Naive B cell (primary cell): ENCODE results near the gene SPDYE5. TPM values are rescaled to one million over a fixed set of nuclear protein-coding genes. Genes with fewer than 3 reads are reported as not detected.
A peak's percentile ranks its signal among the peaks of the same experiment; 100 is the strongest.
"Not testable (repeated sequence)": the region's sequence is repeated elsewhere in the genome, so short reads cannot be mapped to it uniquely, and the experiment has no call there.

Source experiments
- ATAC-seq, 2 donors: fragments of 150-1000 bp; cut with Tn5 transposase; 2 replicates each; pipeline ENCODE4 v1.10.0; 2021; ENCODE audit warnings: low read depth in 2 of 2, mild to moderate bottlenecking in 2 of 2, moderate library complexity in 2 of 2
- DNase-seq: peaks from one replicate; pipeline ENCODE4 v3.0.0; 2022
- H3K27ac Mint-ChIP-seq, 6 donors: one replicate each; pipeline ENCODE4 v1.8.0; 2020 to 2022; ENCODE audit warnings: mild to moderate bottlenecking in 6 of 6, mixed read lengths in 6 of 6, moderate library complexity in 5 of 6, inconsistent platforms in 2 of 6
- H3K27me3 Mint-ChIP-seq, 3 donors: one replicate each; pipeline ENCODE4 v1.8.0; 2021 to 2022; ENCODE audit warnings: mixed read lengths in 3 of 3, mild to moderate bottlenecking in 1 of 3
- H3K36me3 Mint-ChIP-seq, 2 donors: one replicate each; pipeline ENCODE4 v1.8.0; 2020 to 2022; ENCODE audit warnings: mixed read lengths in 2 of 2, inconsistent platforms in 1 of 2, mild to moderate bottlenecking in 1 of 2
- H3K4me1 Mint-ChIP-seq, 3 donors: one replicate each; pipeline ENCODE4 v1.8.0; 2020 to 2022; ENCODE audit warnings: mixed read lengths in 3 of 3, inconsistent platforms in 1 of 3, mild to moderate bottlenecking in 1 of 3, moderate library complexity in 1 of 3
- H3K4me3 Mint-ChIP-seq, 8 donors: one replicate each; pipeline ENCODE4 v1.8.0; 2020 to 2022; ENCODE audit warnings: mild to moderate bottlenecking in 8 of 8, mixed read lengths in 8 of 8, moderate library complexity in 8 of 8, inconsistent platforms in 2 of 8
- H3K9me3 Mint-ChIP-seq, 7 donors: one replicate each; pipeline ENCODE4 v1.8.0; 2020 to 2022; ENCODE audit warnings: mixed read lengths in 7 of 7, mild to moderate bottlenecking in 5 of 7, inconsistent platforms in 2 of 7, moderate library complexity in 1 of 7
- polyA plus RNA-seq, 6 donors: library from polyadenylated mRNA; unstranded; fragments of 300-500 nt; fragmentation: Illumina TruSeq; gene quantifications; one replicate each; pipeline ENCODE4 v1.2.3, GENCODE V29; 2021; ENCODE audit warnings: low read depth in 6 of 6

The SPDYE5 gene
- polyA plus RNA-seq, 6 donors from 2014 or later, result 0.14 to 0.84 (median 0.34) TPM; not detected in 2

- peaks cover 4 to 13% (median 11%) of the 10 kb centered on the region in 7 donors for H3K9me3 Mint-ChIP-seq
These were observed 26.7 kb downstream of the SPDYE5 start for GRCh38 chr7:75518842-75519241.

GRCh38 chr7:75521727-75522126, 29.6 kb downstream of the SPDYE5 start:
- DNase-seq, H3K27ac Mint-ChIP-seq, ATAC-seq, H3K4me3 Mint-ChIP-seq, H3K27me3 Mint-ChIP-seq: not testable (repeated sequence)
- peaks cover 4 to 13% (median 11%) of the 10 kb centered on the region in 7 donors for H3K9me3 Mint-ChIP-seq
- peaks cover 23 to 30% of the 10 kb centered on the region in 2 donors for H3K36me3 Mint-ChIP-seq
- peaks cover 10 to 23% (median 17%) of the 10 kb centered on the region in 3 donors for H3K4me1 Mint-ChIP-seq

More at GRCh38 chr7:75518842-75519241, 26.7 kb downstream of the SPDYE5 start:
- peaks cover 6 to 13% (median 7%) of the 10 kb centered on the region in 3 donors for H3K4me1 Mint-ChIP-seq
- not testable (repeated sequence) for H3K4me3 Mint-ChIP-seq, H3K27ac Mint-ChIP-seq, DNase-seq, ATAC-seq, H3K27me3 Mint-ChIP-seq
- H3K36me3 Mint-ChIP-seq, result peaks cover 23 to 30% of the 10 kb centered on the region in 2 donors

GRCh38 chr7:75527224-75527722, 35.2 kb downstream of the SPDYE5 start:
- ATAC-seq, H3K27me3 Mint-ChIP-seq, DNase-seq, H3K36me3 Mint-ChIP-seq, H3K9me3 Mint-ChIP-seq: not testable (repeated sequence)
- H3K4me1 Mint-ChIP-seq, result peaks cover 15 to 33% (median 30%) of the 10 kb centered on the region in 3 donors
- H3K27ac Mint-ChIP-seq, result peak overlapping the region; percentile 69 to 94 (median 84)
- peak overlapping the region; percentile 74 to 98 (median 94) for H3K4me3 Mint-ChIP-seq

- H3K4me1 Mint-ChIP-seq, result peaks cover 12 to 19% (median 19%) of the 10 kb centered on the region in 3 donors
- ATAC-seq, result no peak
- DNase-seq, result no peak
- H3K27me3 Mint-ChIP-seq, result no peaks in the 10 kb centered on the region
- no peaks in the 10 kb centered on the region for H3K9me3 Mint-ChIP-seq
- H3K36me3 Mint-ChIP-seq, result no peaks in the 10 kb centered on the region
- peak overlapping the region in 2 of 6 donors; percentile 24 to 29 for H3K27ac Mint-ChIP-seq
- H3K4me3 Mint-ChIP-seq, result peak overlapping the region in 3 of 8 donors; percentile 13 to 61 (median 24)
These were observed 39.3 kb downstream of the SPDYE5 start for GRCh38 chr7:75531359-75531821.

DNA sequence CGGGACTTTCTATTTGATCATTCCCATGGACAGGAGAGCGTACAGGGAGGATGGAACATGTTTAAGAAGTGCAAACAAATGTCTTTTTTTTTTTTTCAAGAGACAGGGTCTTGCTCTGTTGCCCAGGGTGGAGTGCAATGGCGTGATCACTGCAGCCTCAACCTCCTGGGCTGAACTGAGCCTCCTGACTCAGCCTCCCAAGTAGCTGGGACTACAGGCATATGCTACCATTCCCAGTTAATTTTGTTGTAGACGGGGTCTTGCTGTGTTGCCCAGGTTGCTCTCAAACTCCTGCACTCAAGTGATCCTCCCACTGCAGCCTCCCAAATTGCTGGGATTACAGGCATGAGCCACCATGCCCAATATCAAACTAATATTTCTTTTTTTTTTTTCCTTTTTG, 40.5 kb downstream of the SPDYE5 start:
- no peaks in the 10 kb centered on the region for H3K27me3 Mint-ChIP-seq
- H3K9me3 Mint-ChIP-seq, result no peaks in the 10 kb centered on the region
- H3K36me3 Mint-ChIP-seq, result no peaks in the 10 kb centered on the region
- DNase-seq (no peak), ATAC-seq (no peak)
- peaks cover 3 to 9% (median 8%) of the 10 kb centered on the region in 3 donors for H3K4me1 Mint-ChIP-seq
- H3K27ac Mint-ChIP-seq, result no peak overlapping the region
- H3K4me3 Mint-ChIP-seq, result no peak overlapping the region

DNA sequence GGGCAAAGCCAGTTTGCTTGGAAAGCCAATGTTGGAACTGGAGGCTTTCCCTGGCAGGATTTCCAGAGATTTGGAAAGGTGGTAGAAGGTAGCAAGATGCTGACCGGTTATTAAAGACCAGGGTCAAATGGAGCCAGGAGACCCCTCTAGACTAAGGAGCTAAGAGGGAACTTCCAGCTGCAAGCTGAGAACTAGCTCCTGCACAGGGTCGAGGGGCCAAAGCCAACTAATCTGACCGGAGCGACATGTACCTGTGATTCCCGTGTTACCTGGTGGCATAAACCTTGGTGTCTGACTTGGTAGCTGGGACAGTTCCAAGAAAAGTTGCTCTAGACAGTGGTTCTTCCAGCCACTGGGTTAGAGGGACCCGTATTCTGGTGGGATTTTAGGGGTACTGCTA, 41.8 kb downstream of the SPDYE5 start:
- H3K27me3 Mint-ChIP-seq, result no peaks in the 10 kb centered on the region

GRCh38 chr7:75534727-75535307, 42.7 kb downstream of the SPDYE5 start:
- Mint-ChIP-seq H3K9me3 (no peaks in the 10 kb centered on the region), H3K4me3 (no peak overlapping the region), H3K4me1 (no peaks in the 10 kb centered on the region), H3K27me3 (no peaks in the 10 kb centered on the region), H3K27ac (peak overlapping the region in 1 of 6 donors; percentile 61), H3K36me3 (no peaks in the 10 kb centered on the region)
- DNase-seq (no peak), ATAC-seq (peak; percentile 49 to 58)

More for the DNA sequence above, 41.8 kb downstream of the SPDYE5 start:
- H3K4me1 Mint-ChIP-seq, result no peaks in the 10 kb centered on the region
- H3K4me3 Mint-ChIP-seq, result no peak overlapping the region
- no peaks in the 10 kb centered on the region for H3K36me3 Mint-ChIP-seq
- DNase-seq (no peak), ATAC-seq (no peak)
- H3K9me3 Mint-ChIP-seq, result no peaks in the 10 kb centered on the region
- peak overlapping the region in 1 of 6 donors; percentile 62 for H3K27ac Mint-ChIP-seq

DNA sequence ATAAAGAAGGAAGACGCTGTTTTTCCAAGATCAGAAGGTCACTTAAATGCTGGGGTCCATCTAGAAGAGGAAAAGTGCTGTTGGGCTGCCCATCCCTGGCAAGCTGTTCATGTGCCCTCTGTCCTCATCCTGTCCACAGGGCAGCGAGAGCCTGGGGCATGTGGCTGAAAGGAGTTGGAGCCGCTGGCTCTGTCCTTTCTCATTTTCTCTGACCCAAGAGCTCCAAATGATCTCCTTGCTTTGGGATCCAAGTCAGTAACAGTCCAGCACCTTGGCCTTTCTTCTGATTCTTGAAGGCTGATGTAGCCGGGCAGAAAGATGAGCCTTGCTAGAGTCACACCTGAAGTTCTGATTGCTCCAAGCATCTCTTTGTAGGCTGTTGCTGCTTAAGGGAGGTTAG, 44.4 kb downstream of the SPDYE5 start:
- DNase-seq (no peak), ATAC-seq (no peak)
- Mint-ChIP-seq H3K9me3 (no peaks in the 10 kb centered on the region), H3K36me3 (peaks cover 0 to under 1% of the 10 kb centered on the region in 2 donors), H3K4me1 (no peaks in the 10 kb centered on the region), H3K4me3 (no peak overlapping the region), H3K27ac (no peak overlapping the region), H3K27me3 (no peaks in the 10 kb centered on the region)

DNA sequence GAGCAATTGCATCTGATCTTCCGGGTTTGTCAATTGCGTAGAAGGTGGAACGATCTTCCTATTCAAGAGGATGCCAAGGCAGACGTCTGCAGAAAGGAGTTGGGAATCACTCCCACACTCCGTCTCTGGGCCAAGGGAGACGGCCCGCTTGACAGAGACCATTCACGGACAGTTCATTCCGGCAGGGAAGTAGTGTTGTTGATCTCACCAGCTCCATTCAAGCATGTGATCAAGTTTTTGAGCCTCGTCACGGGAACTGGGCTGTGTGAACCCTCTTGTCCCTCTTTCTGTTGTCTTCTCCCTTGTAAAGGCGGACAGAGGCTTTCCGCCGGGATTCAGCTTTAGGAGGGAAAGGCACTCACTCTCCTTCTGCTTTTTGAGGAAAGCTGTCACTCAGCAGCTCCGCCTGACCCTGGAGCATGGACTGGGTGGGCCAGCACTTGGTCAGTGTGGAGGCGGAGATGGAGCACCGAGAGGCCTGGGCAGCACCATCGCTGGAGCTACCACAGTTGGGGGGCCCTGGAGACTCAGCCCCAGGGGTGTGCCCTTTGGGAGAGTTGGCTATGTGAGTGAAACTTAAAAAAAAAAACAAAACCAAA, 44.9 kb downstream of the SPDYE5 start:
- no peak overlapping the region for H3K4me3 Mint-ChIP-seq
- peaks cover 0 to 5% of the 10 kb centered on the region in 2 donors for H3K36me3 Mint-ChIP-seq
- no peaks in the 10 kb centered on the region for H3K9me3 Mint-ChIP-seq
- H3K27me3 Mint-ChIP-seq, result no peaks in the 10 kb centered on the region
- H3K4me1 Mint-ChIP-seq, result no peaks in the 10 kb centered on the region
- peak overlapping the region in 1 of 6 donors; percentile 33 for H3K27ac Mint-ChIP-seq
- ATAC-seq (no peak), DNase-seq (no peak)

DNA sequence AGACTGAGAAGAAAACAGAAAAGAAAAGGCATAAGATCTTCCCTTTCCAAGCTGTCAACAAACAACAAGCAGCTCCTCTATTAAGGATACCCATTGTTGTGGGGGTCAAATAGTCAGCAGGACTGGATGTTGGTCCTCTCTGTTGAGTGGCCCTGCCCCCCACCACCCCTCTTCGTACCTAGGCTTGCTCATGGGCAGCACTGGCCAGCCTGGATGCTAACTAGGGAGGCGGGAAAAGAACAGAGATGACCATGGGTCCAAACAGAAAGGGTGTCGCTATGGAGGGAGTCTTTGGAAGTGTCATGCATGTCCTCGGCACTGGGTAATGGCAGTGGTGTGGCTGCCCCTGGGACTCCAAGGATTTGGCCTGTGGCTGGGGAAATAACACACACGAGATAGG, 45.6 kb downstream of the SPDYE5 start:
- Mint-ChIP-seq H3K9me3 (no peaks in the 10 kb centered on the region), H3K4me1 (no peaks in the 10 kb centered on the region), H3K36me3 (peaks cover 0 to 5% of the 10 kb centered on the region in 2 donors), H3K27ac (peak overlapping the region in 1 of 6 donors; percentile 76), H3K4me3 (no peak overlapping the region), H3K27me3 (no peaks in the 10 kb centered on the region)
- ATAC-seq (no peak), DNase-seq (no peak)

DNA sequence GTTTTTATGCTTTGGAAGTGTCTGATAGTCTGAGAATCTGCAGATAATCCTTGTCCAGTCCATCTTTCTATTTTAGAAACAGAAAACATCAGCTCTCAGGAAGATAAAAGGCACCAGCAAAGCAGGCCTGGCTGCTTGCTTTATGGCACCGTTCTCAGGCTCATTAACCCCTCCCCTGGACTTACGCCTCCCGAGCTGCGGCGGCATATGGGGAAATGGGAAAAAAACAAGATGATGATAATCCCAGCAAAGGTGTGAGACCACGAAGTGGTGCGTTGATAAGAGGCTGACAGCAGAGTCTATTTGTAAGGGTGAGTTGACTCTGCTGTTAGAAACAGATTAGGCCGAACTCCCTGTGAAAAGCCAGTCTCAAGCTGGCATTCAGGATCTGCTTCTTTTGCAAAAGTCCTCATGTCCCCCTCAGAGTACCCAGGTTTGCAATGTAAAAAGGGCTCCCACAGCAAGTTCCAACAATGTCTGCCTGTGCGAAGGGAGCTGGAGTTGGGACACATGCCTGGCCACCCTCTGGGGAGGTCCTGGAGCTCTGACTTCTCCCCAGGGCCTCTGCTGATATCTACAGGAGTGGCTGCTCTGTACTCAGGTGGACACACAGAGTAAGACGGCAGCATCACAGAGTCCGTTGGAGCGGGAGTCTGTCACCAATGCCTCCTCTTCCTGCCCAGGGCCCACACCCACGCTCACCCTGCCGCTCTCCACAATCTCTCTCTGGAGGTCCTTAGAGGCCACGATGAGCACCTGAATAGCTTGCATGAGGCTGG, 54.3 kb downstream of the SPDYE5 start:
- H3K27ac Mint-ChIP-seq, result peak overlapping the region in 1 of 6 donors; percentile 23
- no peak for ATAC-seq

More for the DNA sequence above, 54.3 kb downstream of the SPDYE5 start:
- Mint-ChIP-seq H3K36me3 (peaks cover 0 to 5% of the 10 kb centered on the region in 2 donors), H3K4me1 (no peaks in the 10 kb centered on the region), H3K27me3 (no peaks in the 10 kb centered on the region), H3K9me3 (no peaks in the 10 kb centered on the region), H3K4me3 (no peak overlapping the region)
- no peak for DNase-seq
